DND-41 (cell line): ENCODE results near the gene RAI1.

Experiments
- ATAC-seq: fragments of 200-7000 bp; cut with Tn5 transposase; 3 replicates; pipeline ENCODE4 v1.9.1; 2021; ENCODE audit warnings: low read depth; ENCODE audit not compliant: insufficient read depth
- DNase-seq: peaks from one replicate; pipeline ENCODE4 v3.0.0-alpha.2; 2020
- H2AFZ ChIP-seq: 2 replicates; pipeline ENCODE4 v1.6.0; 2012; ENCODE audit warnings: low read depth, low read length
- H3K27ac ChIP-seq: 2 replicates; pipeline ENCODE4 v1.5.1; 2012; ENCODE audit warnings: low read length, inconsistent platforms
- H3K27me3 ChIP-seq: fragments of 200-600 bp; sonication (generic); 2 replicates; pipeline ENCODE4 v1.6.0; 2012; ENCODE audit warnings: low read length, mild to moderate bottlenecking, inconsistent platforms; ENCODE audit not compliant: insufficient read depth, poor library complexity
- H3K36me3 ChIP-seq: 2 replicates; pipeline ENCODE4 v1.5.1; 2012; ENCODE audit warnings: low read length, inconsistent platforms; ENCODE audit not compliant: insufficient read depth
- H3K4me1 ChIP-seq: 2 replicates; pipeline ENCODE4 v1.5.1; 2012; ENCODE audit warnings: mild to moderate bottlenecking, low read length; ENCODE audit not compliant: insufficient read depth
- H3K4me2 ChIP-seq: 2 replicates; pipeline ENCODE4 v1.6.0; 2012; ENCODE audit warnings: mild to moderate bottlenecking, moderate library complexity, low read length, inconsistent platforms; ENCODE audit not compliant: insufficient read depth
- H3K4me3 ChIP-seq, 2 experiments: fragments of 200-600 bp in 1 of 2; shearing (Covaris generic) in 1 of 2; 2 replicates each; pipeline ENCODE4 v1.5.1; 2012 to 2016; ENCODE audit warnings: inconsistent platforms in 2 of 2, low read length in 2 of 2, mild to moderate bottlenecking in 2 of 2, low read depth in 1 of 2, moderate library complexity in 1 of 2
- H3K79me2 ChIP-seq: 2 replicates; pipeline ENCODE4 v1.6.0; 2012; ENCODE audit warnings: low read length, inconsistent platforms; ENCODE audit not compliant: insufficient read depth
- H3K9ac ChIP-seq: 2 replicates; pipeline ENCODE4 v1.6.0; 2012; ENCODE audit warnings: low read depth, mild to moderate bottlenecking, inconsistent platforms, low read length, moderate library complexity
- H3K9me3 ChIP-seq: 2 replicates; pipeline ENCODE4 v1.5.1; 2012; ENCODE audit warnings: low read length, moderate library complexity, mild to moderate bottlenecking, inconsistent platforms; ENCODE audit not compliant: insufficient read depth, severe bottlenecking
- H4K20me1 ChIP-seq: 2 replicates; pipeline ENCODE4 v1.6.0; 2012; ENCODE audit warnings: low read length; ENCODE audit not compliant: insufficient read depth
- CTCF ChIP-seq: IDR thresholded peaks from 2 replicates; pipeline ENCODE4 v1.5.1; 2012; ENCODE audit warnings: borderline replicate concordance, low read length, moderate library complexity, mild to moderate bottlenecking; ENCODE audit not compliant: poor library complexity, severe bottlenecking; ENCODE audit errors: extremely low read depth
- EZH2 ChIP-seq: IDR thresholded peaks from 3 replicates; pipeline ENCODE4 v1.6.1; 2012; ENCODE audit warnings: borderline replicate concordance, low read depth, mild to moderate bottlenecking, moderate library complexity, low read length, inconsistent platforms; ENCODE audit not compliant: severe bottlenecking

RAI1 gene

GRCh38 chr17:17691468-17692263 is 10.4 kb downstream of the RAI1 start:
- ATAC-seq = peak; percentile 47

GRCh38 chr17:17692353-17693252 is 11.3 kb downstream of the RAI1 start:
- Histone ChIP-seq H3K4me2 (peak overlapping the region; percentile 97), H3K27me3 (no peaks in the 10 kb centered on the region), H3K9me3 (no peaks in the 10 kb centered on the region), H3K79me2 (peaks cover 96% of the 10 kb centered on the region), H3K9ac (no peak overlapping the region), H3K27ac (peak overlapping the region; percentile 87; the same call in 1 of the 2 replicates), H2AFZ (no peak overlapping the region), H4K20me1 (peaks cover 69% of the 10 kb centered on the region), H3K4me1 (peaks cover 62% of the 10 kb centered on the region), H3K4me3 (no peak overlapping the region), H3K36me3 (no peaks in the 10 kb centered on the region; the same call in 1 of the 2 replicates)
- DNase-seq (no peak), ATAC-seq (no peak)
- TF ChIP-seq CTCF = no peak
- no peak for TF ChIP-seq EZH2

More at GRCh38 chr17:17691468-17692263, 10.4 kb downstream of the RAI1 start:
- Histone ChIP-seq H3K9ac (peak overlapping the region; percentile 7; the same call in 1 of the 2 replicates), H3K4me3 (no peak overlapping the region), H3K36me3 (no peaks in the 10 kb centered on the region; the same call in 1 of the 2 replicates), H3K27me3 (no peaks in the 10 kb centered on the region), H2AFZ (no peak overlapping the region), H3K4me1 (peaks cover 65% of the 10 kb centered on the region), H3K9me3 (no peaks in the 10 kb centered on the region), H3K4me2 (no peak overlapping the region), H3K27ac (peak overlapping the region; percentile 51), H4K20me1 (peaks cover 68% of the 10 kb centered on the region), H3K79me2 (peaks cover 96% of the 10 kb centered on the region)
- peak; percentile 61 for DNase-seq
- TF ChIP-seq EZH2 (no peak), CTCF (no peak)

- Histone ChIP-seq H3K27ac (peak overlapping the region; percentile 87), H3K4me2 (peak overlapping the region; percentile 97), H3K9ac (peak overlapping the region; percentile 78), H4K20me1 (peaks cover 78% of the 10 kb centered on the region), H2AFZ (peak overlapping the region; percentile 64), H3K4me3 (peak overlapping the region in 1 of 2 experiments; percentile 85; a peak in 2 of 4 replicates), H3K36me3 (no peaks in the 10 kb centered on the region; the same call in 1 of the 2 replicates), H3K4me1 (peaks cover 62% of the 10 kb centered on the region), H3K9me3 (no peaks in the 10 kb centered on the region), H3K79me2 (peaks cover 97% of the 10 kb centered on the region), H3K27me3 (no peaks in the 10 kb centered on the region)
- TF ChIP-seq EZH2 (no peak), CTCF (no peak)
- DNase-seq = no peak
- ATAC-seq = no peak; the same call in 1 of the 3 replicates
Observed at GRCh38 chr17:17693253-17694168, 12.3 kb downstream of the RAI1 start.
